Spleen (tissue), 7 donors: Measurements from ENCODE around the gene TSC22D2.
"Not testable (repeated sequence)": the region's sequence is repeated elsewhere in the genome, so short reads cannot be mapped to it uniquely, and the experiment has no call there.

Experiments used
- POLR2A ChIP-seq, 3 donors: fragments of 450-650 bp; IDR thresholded peaks; one replicate each; pipeline ENCODE4 v1.5.1; 2017; ENCODE audit warnings: antibody characterized with exemption in 3 of 3, mild to moderate bottlenecking in 1 of 3
- TF ChIP-seq, protein P1 (sequence below), 11 experiments: fragments of 200-600 bp in 7 of 11; fragments of 450-650 bp in 4 of 11; sonication (generic) in 4 of 11; IDR thresholded peaks in 8 of 11; conservative IDR thresholded peaks in 3 of 11; 1 replicate in 7 of 11; 2 replicates in 4 of 11; pipeline versions ENCODE4 v1.4.0 to v1.8.0; 2016 to 2021; ENCODE audit warnings: antibody characterized with exemption in 11 of 11, inconsistent platforms in 4 of 11, mild to moderate bottlenecking in 1 of 11
- donor health status: DM: no; HTN: no; CAD: no; lungs with moderate emphysema.
- donor health status: DM: no; HTN: no; CAD: no.
- donor health status: DM: no; HTN: no; CAD: no.

DNA sequence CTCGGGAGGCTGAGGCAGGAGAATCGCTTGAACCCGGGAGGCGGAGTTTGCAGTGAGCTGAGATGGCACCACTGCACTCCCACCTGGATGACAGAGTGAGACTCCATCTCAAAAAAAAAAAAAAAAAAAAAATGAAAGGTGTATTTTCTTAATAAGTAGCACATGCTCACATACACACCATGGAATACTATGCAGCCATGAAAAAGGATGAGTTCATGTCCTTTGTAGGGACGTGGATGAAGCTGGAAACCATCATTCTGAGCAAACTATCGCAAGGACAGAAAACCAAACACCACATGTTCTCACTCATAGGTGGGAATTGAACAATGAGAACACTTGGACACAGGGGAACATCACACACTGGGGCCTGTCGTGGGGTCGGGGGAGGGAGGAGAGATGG, 65.1 kb downstream of the TSC22D2 start:
- TF ChIP-seq, protein P1, sequence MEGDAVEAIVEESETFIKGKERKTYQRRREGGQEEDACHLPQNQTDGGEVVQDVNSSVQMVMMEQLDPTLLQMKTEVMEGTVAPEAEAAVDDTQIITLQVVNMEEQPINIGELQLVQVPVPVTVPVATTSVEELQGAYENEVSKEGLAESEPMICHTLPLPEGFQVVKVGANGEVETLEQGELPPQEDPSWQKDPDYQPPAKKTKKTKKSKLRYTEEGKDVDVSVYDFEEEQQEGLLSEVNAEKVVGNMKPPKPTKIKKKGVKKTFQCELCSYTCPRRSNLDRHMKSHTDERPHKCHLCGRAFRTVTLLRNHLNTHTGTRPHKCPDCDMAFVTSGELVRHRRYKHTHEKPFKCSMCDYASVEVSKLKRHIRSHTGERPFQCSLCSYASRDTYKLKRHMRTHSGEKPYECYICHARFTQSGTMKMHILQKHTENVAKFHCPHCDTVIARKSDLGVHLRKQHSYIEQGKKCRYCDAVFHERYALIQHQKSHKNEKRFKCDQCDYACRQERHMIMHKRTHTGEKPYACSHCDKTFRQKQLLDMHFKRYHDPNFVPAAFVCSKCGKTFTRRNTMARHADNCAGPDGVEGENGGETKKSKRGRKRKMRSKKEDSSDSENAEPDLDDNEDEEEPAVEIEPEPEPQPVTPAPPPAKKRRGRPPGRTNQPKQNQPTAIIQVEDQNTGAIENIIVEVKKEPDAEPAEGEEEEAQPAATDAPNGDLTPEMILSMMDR (IDR thresholded peaks at IDR 0.05 in 8 of 11, conservative IDR thresholded peaks at IDR 0.05 in 3 of 11): not testable (repeated sequence)
- TF ChIP-seq POLR2A (IDR thresholded peaks at IDR 0.05): not testable (repeated sequence)
